HG03095 (cell line): ENCODE results near the gene EOGT.
A peak's percentile ranks its signal among the peaks of the same experiment; 100 is the strongest.

Experiments used
- ATAC-seq: cut with Tn5 transposase; IDR thresholded peaks from one replicate; pipeline ENCODE4 v1.9.1; 2021; ENCODE audit warnings: moderate library complexity; ENCODE audit not compliant: unreplicated experiment

Gene EOGT

DNA sequence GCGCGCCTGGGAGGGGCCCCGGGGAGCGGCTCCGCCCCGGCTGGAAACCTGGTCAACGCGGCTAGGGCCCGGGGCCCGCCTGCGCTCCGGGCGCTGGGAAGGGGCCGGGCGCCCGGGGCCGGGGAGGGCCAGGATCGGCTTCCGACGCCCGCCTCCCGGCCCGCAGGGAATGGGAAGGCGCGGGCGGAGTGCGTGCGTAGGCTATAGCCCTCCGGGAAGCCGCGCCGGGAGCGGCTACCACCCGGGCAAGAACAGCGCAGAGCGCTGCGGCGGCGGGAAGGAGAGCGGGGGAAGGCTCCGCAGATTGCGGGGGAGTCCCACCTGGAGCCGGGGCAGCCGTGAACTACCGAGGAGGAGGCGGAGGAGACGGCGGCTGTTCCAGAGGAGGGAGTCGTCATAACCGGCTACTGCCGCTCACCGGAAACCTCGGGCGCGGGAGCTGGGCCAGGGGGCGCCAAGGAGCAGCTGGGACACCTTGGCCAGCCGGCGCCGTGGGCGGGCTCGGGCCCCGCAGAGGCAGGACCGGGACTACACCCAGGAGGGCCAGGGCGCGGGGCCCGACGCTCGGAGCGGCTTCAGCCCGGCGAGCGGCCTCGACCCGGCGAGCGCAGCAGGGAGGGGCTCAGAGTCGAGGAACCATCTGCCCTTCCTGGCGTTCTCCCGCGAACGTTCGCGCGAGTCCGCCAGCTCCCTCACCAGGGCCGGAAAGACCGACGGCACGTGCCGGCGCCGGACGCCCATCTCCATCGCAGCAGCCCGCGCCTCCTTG, at the start of gene EOGT:
Gene EOGT, minus strand, starts transcription at position 432 of the 769 bp plus-strand sequence. CDS start 3,838 bp downstream, outside the sequence.
- peak; percentile 75 for ATAC-seq

DNA sequence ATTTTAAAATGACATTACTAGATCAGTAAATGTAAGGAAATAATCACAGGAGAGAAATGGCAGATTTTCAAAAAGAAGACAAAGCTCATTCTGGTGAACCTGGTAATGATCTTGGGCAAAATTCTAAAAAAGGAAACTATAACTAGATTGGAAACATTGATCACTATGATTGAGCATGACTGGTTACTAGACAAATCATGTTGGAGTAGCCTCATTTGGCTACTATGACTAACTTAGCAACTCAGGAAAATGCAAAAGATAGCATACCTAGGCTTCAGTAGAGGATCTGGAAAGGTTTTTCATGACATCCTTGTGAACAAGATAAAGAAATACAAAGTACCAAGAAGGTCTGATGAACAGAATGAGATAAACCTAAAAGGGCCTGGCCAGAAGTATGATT, 46.2 kb upstream of the EOGT start:
- ATAC-seq = no peak

DNA sequence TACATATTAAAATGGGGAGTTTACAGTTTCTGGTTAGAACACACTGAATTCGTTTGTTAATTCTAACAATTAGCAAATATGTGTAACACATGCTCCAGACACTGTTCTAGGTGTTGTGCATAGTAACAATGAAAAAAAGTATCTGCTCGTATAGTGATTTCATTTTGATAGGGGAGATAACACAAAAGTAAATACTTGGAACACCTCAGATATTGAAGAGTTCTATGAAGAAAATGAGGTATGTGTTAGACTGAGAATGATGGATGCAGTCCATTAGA, 45.4 kb upstream of the EOGT start:
- no peak for ATAC-seq

DNA sequence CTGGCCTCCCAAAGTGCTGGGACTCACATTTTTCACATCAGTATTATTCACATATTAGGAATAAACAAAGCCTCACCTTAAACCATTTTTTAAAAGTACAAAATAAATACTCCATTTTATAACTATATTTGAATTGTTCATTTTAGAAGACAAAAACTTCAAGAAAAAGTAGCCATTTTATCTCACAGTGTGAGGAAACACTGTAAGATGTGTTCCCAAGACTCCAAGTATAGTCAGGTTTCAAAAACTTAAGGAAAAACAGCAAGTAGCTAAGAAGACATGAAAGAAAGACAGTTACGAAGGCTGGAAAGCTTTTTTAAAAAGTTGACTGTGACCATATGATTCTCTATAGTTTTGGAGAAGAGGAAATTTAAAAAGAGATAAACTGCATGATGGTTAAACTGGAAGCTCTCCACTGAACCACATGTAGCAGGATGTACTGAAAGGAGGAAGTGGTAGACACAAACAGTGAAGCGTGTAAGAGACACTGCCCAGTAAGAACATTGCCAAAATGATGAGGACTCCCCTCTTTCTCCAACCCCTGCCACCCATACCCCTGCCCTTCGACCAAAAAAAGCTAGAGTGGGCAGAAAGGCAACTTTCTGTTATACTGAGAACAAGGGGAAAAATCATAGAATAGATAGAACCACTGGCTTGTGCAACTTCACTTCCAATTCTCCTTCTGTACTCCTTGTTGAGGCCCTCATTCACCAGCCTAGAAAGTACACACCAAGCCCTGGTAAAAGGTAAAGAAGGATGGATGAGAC, 44.9 kb upstream of the EOGT start:
- ATAC-seq = peak; percentile 96

DNA sequence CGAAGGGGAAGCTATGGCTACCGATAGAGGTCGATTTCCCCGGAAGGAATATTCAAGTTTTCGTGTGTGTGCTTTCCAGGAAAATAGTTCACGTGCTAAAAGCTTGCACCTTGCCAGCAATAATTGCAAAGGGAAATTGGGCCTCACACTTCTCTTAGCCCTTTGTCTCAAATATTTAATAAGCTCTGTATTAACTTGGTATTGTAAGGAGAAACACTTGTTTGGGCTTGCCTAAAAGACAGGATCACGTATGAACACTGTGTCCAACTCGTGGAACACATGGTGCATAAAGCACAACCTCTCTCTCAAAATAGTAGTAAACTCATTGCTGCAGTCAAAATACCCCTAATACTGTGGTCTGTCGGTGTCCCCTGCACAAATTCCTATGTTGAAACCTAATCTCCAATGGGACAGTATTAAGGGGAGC, 39.0 kb upstream of the EOGT start:
- ATAC-seq = no peak

DNA sequence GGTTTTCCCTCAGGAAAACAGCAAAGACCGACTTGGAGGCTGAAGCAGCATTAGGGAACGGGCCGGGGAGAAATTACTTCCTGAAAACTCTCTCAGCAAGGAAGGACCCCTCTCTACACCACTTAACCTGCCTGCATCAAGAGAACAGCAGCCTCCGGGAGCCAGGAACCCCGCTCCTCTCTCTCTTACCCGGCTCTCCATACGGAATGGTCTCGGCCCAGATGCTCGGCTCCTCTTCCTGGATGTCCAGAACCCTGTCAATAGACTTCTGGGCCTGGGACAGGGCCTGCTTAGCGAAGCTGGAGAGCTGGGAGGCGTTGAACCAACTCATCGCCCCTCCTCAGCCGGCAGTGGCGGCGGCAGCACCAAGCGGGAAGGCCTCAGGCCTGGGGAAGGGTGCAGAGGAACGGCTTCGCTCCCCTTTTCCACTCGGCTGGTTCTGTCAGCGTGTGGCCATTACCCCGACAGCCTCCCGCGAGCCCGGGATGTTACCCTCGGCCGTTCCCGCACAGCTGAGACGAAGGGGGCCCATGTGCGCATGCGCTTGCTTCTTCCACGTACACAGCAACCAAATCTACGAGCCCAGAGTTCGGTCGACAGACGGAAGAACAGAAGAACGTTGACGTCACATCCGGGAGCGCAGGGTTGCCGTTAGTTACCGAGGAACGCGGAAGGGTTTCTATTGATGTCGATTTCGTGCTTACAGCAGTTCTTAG, 38.4 kb upstream of the EOGT start, which contains the start of gene TMF1:
Gene TMF1, minus strand, starts transcription at position 578 of the 716 bp plus-strand sequence. Its CDS starts 247 bp downstream, at position 331.
- peak; percentile 95 for ATAC-seq

DNA sequence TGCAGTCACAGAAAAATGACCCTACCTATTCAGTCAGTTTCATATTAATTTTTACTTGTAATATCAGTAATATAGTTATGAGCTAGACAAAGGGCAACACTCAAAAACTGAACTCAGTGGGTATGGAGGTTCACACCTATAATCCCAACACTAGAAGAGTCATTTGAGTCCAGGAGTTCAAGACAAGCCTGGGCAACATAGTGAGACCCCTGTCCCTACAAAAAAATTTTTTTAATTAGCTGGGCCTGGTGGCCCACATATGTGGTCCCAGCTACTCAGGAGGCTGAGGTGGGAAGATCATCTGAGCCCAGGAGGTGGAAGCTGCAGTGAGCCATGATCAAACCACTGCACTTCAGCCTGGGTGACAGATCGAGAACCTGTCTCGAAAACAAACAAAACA, 35.5 kb upstream of the EOGT start:
- ATAC-seq = no peak

DNA sequence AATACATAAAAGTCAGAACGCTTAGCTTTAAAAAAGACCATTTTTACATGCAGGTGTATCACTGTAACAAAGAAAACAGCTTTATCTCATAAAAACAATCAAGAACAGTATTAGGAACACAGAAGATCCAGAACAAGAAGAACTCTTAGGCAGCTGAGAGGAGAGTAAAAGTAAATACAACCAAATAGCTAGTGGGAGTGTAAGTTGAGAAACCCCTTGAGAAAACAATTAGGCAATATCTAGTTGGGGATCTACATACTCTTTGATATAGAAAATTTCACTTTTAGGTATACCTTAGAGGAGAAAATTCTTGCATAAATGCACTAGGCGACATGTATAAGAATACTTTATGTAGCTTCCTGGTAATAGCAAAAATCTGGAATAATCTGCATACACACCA, 31.1 kb upstream of the EOGT start:
- ATAC-seq = no peak

DNA sequence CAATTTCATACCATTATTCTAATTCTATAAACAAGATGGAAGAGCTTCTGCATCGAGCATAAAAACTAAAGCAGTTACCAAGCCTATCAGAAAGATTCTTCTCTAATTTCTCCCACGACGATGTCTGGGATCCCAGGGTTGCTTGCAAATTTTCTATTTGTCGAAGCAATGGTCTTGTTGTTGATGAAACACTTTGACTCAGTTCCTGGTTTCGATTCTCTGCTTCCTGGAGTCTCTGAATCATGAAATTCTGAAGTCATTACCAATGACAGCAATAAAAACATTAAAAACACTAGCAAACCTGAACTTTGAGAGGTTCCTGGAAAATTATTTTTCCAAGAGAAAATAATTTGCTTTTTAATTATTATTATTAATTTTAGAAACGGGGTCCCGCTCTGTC, 20.0 kb upstream of the EOGT start:
- no peak for ATAC-seq

DNA sequence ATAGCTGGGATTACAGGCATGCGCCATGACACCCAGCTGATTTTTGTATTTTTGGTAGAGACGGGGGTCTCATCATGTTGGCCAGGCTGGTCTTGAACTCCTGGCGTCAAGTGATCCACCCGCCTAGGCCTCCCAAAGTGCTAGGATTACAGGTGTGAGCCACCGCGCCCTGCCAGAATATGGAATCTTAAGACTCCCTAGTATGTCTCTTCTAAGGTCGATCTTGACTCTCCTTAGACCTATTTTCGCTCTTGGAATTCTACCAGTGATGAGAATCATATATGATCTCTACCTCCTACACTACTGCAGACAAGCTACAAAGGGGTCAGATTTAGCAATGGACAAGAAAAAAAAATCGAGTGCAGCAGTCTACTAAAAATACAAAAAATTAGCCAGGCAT, 19.3 kb upstream of the EOGT start:
- ATAC-seq = no peak

DNA sequence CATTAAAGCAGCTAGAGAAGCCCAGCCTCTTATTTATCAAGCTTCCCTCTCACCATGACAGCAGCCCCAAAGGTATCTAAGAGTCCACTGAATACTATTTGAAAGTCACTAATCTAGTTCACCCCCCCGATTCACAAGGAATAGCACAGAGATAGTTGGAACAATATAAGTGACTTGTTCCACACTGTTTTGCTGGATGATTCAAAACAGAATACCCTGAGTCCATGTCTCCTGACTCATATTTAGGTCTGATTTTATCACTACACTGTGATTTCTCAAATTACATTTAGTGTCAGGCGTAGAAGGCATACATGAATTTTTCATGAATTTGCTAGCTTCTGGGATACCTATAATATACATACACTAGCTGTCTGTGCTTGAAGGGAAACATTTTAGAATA, 18.7 kb upstream of the EOGT start:
- ATAC-seq = no peak

DNA sequence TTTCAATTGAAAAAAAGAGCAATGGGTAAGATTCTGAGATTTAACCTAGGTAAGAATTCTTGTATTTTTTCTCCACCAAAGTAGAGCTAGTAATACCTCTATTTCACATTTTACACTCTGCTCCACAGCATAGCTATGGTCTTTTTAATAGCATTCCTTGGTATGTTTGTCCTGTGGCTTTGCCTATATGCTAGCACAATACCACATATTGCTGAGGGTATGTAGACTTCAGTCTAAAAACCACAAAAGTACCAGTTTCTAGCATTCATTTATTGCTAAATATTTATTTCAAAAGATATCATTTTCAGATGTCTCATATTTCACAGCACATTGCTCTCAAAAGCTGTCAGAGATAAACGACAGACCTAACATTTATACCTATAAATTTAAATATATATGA, 18.2 kb upstream of the EOGT start:
- ATAC-seq = no peak

DNA sequence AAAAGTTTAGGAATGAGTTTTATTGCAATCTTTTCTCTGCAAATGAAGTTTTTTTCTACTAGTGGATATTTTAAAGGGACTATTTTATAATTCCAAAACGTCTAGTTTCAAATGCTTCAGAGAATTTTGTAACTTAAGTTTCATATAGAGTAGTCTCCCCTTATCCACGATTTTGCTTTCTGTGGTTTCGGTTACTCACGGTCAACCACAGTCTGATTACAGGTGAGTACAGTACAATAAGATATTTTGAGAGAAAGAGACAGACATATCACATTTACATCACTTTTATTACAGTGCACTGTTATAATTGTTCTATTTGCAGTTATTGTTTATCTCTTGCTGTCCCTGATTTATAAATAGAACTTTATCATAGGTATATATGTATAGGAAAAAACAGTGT, 7.4 kb upstream of the EOGT start:
- ATAC-seq = no peak

DNA sequence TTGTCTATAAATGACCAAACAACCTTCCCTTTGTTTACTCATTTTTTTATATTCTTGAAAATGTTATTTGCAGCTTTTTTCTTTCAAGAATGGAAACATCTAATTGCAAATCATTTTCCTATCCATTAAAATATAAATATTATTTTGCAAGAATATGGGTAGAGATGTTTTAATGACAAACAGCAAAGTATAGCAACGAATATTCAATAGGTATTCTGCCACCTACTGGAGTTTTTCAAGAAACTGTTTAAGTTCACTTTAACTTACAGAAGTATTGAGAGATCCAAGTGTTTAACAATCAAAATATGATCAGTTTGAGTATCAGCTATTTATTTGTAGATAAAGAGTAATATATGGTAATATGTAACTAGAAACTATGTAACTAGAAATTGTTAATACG, 6.9 kb upstream of the EOGT start:
- no peak for ATAC-seq

DNA sequence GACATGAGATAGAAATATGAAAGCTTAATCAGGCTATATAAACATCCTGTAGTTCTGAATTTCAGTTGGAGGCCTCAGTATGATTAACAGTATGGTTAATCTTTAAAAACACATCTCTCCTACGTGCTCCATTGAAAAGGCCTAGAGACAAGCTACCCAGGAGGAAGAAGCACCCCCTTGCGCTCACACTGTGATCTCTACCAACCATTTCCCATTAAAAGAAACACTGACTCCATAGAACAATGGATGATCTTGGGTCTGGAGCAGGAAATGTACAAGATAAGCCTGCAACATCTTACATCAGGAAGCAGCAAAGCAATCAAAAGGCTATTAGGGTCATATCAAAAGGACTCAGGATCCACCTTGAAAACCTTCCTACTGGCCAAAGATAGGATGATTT, 3.4 kb upstream of the EOGT start:
- no peak for ATAC-seq

DNA sequence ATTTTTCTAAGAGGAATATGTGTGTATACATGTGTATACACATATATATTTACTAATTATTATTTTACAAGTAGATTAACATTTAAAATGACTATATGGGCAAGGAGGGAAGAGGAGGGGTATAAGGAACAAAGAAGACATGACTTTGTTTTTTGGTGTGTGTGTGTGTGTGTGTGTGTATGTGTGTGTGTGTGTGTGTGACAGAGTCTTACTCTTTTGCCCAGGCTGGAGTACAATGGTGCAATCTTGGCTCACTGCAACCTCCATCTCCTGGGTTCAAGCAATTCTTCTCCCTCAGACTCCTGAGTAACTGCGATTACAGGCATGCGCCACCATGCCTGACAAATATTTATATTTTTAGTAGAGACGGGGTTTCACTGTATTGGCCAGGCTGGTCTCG, 2.6 kb upstream of the EOGT start:
- no peak for ATAC-seq

DNA sequence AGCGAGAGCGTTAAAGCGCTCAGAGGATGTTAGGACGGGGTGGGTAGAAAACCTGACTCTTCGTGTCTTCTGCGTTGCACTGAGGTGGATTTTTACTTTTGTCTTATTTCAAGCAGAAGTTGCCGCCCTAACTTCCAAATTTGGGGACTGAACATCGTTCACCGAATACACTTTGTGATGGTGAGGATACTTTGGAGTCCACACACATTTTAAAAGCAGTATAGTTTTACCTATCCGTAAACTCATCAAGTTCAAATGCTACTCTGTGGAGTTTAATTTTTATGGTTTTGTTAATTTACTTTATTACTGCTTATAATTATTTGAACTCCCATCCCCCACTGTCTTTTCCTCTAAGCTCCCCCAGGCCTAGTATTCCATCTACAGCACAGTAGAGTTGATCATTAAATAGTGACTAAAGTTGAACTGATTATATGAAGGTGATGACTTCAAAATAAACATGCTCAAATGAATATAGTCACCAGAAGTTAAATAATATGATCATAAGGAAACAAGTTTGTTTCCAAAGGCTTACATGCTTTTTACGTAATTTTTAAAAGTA, 617 bp upstream of the EOGT start:
- ATAC-seq = no peak

DNA sequence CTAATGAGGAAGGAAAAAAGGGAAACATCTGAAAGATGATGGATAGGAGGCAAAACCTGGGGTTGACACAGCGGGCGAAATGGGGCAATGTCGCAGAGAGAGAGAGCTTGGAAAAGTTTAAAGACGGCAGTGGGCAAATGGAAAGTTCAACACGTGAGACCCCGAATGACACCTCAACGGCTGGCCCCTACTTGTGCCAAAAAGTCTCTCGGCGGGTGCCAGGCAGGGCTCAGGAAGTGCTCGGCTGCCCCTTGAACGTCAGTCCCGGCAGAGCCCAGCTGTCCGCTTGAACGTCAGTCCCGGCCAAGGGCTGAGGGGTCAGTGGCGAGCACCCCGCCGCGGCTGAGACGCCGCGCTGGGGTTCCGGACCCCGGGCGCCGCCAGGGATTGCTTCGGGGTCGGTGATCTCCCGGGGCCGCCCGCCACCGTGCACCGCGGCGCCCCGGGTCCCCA, 658 bp downstream of the EOGT start:
- ATAC-seq = no peak

DNA sequence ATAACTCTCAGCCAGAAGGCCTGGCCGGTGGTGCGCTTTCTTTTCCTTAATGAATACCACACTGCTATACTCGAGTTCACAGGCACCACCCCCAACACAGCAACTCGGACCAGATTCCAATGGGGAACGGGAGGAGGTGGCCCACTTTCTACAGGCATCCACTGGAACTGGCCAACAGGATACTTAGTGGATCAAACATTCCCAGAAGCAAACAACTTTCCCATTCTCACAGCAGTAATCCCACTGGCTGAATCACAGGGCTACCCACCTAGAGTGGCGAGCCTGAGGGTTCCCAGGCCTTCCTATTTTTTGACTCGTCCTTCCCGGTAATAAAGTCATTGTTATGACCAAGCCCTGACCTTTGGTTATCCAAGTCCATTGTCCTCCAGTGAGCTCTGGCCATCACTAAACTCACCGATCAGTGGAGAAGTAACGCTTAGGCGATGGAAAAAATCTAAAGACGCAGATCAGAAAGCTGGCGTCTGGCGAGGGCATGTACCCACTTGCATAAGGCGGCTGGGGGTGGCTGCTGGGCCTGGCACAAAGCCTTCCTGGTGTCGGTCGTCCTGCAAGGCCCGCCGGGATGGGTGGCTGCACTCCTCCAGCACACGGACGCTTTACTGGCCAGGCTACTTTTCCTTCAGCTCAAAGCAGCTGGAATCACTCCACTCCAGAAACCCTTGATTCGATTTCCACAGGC, 1.2 kb downstream of the EOGT start:
- no peak for ATAC-seq

DNA sequence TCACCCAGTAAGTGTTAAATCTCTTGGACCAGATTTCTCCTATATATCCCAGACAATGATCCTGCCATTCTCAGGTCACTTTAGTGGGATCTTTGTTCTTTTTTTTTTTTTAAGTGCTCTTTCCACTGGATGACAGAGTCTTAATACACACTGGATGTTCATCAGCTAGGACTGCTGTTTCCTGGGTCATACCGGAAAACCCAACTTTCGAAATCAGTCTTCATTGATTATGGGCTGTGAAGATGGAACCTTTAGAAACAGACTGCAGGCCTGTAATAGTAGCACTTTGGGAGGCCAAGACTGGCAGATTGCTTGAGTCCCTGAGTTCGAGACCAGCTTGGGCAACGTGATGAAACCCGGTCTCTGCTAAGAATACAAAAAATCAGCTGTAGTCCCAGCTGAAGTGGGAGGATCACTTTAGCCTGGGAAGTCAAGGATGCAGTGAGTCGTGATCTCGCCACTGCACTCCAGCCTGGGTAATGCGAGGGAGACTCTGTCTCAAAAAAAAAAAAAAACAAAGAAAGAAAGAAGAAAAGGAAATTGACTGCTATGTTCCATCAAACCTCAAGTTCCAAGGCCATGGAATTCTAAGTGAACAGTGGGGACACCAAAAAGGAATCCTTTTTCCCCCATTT, 2.3 kb downstream of the EOGT start:
- ATAC-seq = no peak
